OCI-LY7 (cell line): ENCODE measurements around the gene SBF2. TPM values are rescaled to one million over a fixed set of nuclear protein-coding genes. Genes with fewer than 3 reads are reported as not detected.

Source experiments
- BruUV-seq: library from RNA; stranded (reverse); fragments of 400-500 nt; replicated peaks from 2 replicates; lab custom pipeline; 2021; lab: Mats Ljungman, UMichigan
- CTCF ChIA-PET: fragments of 300-600 bp; sonication (Branson Sonifier 250); formaldehyde crosslinking; loops from one replicate; lab custom pipeline; 2022; ENCODE audit warnings: antibody characterized with exemption; ENCODE audit not compliant: unreplicated experiment; lab: Charles Lee
- POLR2A ChIA-PET: fragments of 300-600 bp; sonication (Branson Sonifier 250); formaldehyde crosslinking; loops from one replicate; lab custom pipeline; 2022; ENCODE audit warnings: antibody characterized with exemption; lab: Charles Lee
- DNase-seq: peaks from one replicate; pipeline ENCODE4 v3.0.0-alpha.2; 2015; ENCODE audit warnings: low spot score
- H2AFZ ChIP-seq: fragments of 200-600 bp; sonication (generic), shearing (Covaris generic); 2 replicates; pipeline ENCODE4 v1.6.1; 2014; ENCODE audit warnings: mild to moderate bottlenecking, antibody characterized with exemption, low read length, moderate library complexity
- H3K27ac ChIP-seq: fragments of 200-600 bp; sonication (generic); 2 replicates; pipeline ENCODE4 v1.5.1; 2014; ENCODE audit warnings: mixed run types, low read depth, mild to moderate bottlenecking, moderate library complexity, low read length, inconsistent platforms; ENCODE audit not compliant: poor library complexity, severe bottlenecking
- H3K36me3 ChIP-seq: fragments of 200-600 bp; sonication (generic); 2 replicates; pipeline ENCODE4 v1.6.1; 2014; ENCODE audit warnings: mild to moderate bottlenecking, antibody characterized with exemption, low read length, moderate library complexity, mixed read lengths; ENCODE audit not compliant: insufficient read depth
- H3K4me1 ChIP-seq: fragments of 200-600 bp; sonication (generic); 2 replicates; pipeline ENCODE4 v1.5.1; 2014; ENCODE audit warnings: mild to moderate bottlenecking, low read length; ENCODE audit not compliant: insufficient read depth, poor library complexity, severe bottlenecking
- H3K4me2 ChIP-seq: fragments of 200-600 bp; sonication (generic); 2 replicates; pipeline ENCODE4 v1.6.1; 2014; ENCODE audit warnings: mild to moderate bottlenecking, low read length
- H3K4me3 ChIP-seq: fragments of 200-600 bp; sonication (generic); 2 replicates; pipeline ENCODE4 v1.5.1; 2014; ENCODE audit warnings: mild to moderate bottlenecking, low read depth, low read length; ENCODE audit not compliant: poor library complexity, severe bottlenecking
- H3K79me2 ChIP-seq: fragments of 200-600 bp; sonication (generic); 2 replicates; pipeline ENCODE4 v1.6.1; 2016; ENCODE audit warnings: low read depth, mild to moderate bottlenecking, low read length, moderate library complexity, mixed read lengths; ENCODE audit not compliant: insufficient read depth
- H3K9me2 ChIP-seq: fragments of 200-600 bp; sonication (generic); 2 replicates; pipeline ENCODE4 v1.6.1; 2016; ENCODE audit warnings: mild to moderate bottlenecking, low read length, mixed read lengths; ENCODE audit not compliant: insufficient read depth
- H3K9me3 ChIP-seq: fragments of 200-600 bp; sonication (generic); 2 replicates; pipeline ENCODE4 v1.6.1; 2014; ENCODE audit warnings: mild to moderate bottlenecking, mixed run types, low read length, mixed read lengths
- H4K20me1 ChIP-seq: fragments of 200-600 bp; sonication (generic); 2 replicates; pipeline ENCODE4 v1.6.1; 2014; ENCODE audit warnings: mild to moderate bottlenecking, antibody characterized with exemption, low read length, moderate library complexity, mixed read lengths; ENCODE audit not compliant: insufficient read depth
- EZH2phosphoT487 ChIP-seq: fragments of 200-600 bp; sonication (generic); IDR thresholded peaks from 2 replicates; pipeline ENCODE4 v1.6.1; 2018; ENCODE audit warnings: low read depth, borderline replicate concordance, mild to moderate bottlenecking, mixed run types, antibody characterized with exemption, low read length, moderate library complexity, mixed read lengths
- intact Hi-C: fragments of 100-400 bp; cut with micrococcal nuclease; formaldehyde crosslinking; loops from one replicate; pipeline ENCODE4 v1.10.0; 2022; ENCODE audit not compliant: unreplicated experiment
- total RNA-seq, 2 experiments: library from RNA; depleted of rRNA in 1 of 2; stranded (reverse); fragments of >200 nt in 1 of 2; shearing (Covaris generic) in 1 of 2; gene quantifications; 2 replicates each; pipeline ENCODE4 v1.2.3, GENCODE V29; 2014 to 2022
- TF ChIP-seq, protein P1 (sequence below): fragments of 200-600 bp; sonication (generic); conservative IDR thresholded peaks from 2 replicates; pipeline ENCODE4 v1.5.1; 2014; ENCODE audit warnings: mild to moderate bottlenecking, antibody characterized with exemption, low read length, moderate library complexity, mixed read lengths

The SBF2 gene
- total RNA-seq, 2 experiments from 2014 or later = 12.9 to 14.3 TPM

DNA sequence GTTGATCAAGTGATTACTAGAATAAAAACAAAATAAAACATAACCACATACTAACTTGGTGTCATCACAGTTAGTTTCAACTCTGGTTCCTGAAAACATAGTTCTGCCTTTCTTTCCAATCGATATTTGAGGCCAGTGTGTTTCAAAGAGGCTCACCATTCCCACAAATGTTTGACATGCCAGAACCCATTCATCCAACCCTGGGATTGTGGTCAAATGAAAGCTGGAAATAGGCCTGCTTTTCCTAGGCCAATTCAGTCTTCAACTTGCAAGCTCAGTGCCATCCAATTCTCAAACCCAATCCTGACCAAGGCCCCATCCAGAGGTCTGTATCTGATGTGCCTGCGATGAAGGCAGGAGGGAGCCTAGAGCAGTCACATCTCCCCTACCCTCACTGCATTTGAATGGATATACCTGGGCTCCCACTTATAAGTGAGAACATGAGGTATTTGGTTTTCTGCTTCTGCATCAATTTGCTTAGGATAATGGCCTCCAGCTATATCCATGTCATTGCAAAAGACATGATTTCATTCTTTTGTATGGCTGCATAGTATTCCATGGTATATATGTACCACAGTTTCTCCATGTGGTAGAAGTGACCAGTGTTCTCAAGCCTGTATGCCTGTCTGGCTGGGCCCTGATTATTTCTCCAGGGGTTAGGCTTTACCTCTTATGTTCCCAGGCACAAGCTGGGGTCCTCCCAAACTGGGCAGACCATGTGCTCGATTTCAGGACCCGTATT is 486.9 kb downstream of the SBF2 start:
- no TSS peak for BruUV-seq
- DNase-seq = no peak
- Histone ChIP-seq H3K4me1 (peaks cover 8% of the 10 kb centered on the region), H3K9me2 (no peaks in the 10 kb centered on the region), H2AFZ (no peak overlapping the region), H3K9me3 (no peaks in the 10 kb centered on the region), H3K79me2 (no peaks in the 10 kb centered on the region), H4K20me1 (no peaks in the 10 kb centered on the region), H3K4me3 (no peak overlapping the region), H3K4me2 (no peak overlapping the region), H3K36me3 (peaks cover 13% of the 10 kb centered on the region), H3K27ac (no peak overlapping the region)
- intact Hi-C loops = no loop called here
- CTCF ChIA-PET = no interaction called here
- TF ChIP-seq EZH2phosphoT487 = no peak
- TF ChIP-seq, protein P1, sequence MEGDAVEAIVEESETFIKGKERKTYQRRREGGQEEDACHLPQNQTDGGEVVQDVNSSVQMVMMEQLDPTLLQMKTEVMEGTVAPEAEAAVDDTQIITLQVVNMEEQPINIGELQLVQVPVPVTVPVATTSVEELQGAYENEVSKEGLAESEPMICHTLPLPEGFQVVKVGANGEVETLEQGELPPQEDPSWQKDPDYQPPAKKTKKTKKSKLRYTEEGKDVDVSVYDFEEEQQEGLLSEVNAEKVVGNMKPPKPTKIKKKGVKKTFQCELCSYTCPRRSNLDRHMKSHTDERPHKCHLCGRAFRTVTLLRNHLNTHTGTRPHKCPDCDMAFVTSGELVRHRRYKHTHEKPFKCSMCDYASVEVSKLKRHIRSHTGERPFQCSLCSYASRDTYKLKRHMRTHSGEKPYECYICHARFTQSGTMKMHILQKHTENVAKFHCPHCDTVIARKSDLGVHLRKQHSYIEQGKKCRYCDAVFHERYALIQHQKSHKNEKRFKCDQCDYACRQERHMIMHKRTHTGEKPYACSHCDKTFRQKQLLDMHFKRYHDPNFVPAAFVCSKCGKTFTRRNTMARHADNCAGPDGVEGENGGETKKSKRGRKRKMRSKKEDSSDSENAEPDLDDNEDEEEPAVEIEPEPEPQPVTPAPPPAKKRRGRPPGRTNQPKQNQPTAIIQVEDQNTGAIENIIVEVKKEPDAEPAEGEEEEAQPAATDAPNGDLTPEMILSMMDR = no peak
- POLR2A ChIA-PET = interaction anchor here (0.6 to 2.2 kb wide), 4 partner anchors 10 to 918 kb away, joined by 3 to 8 read pairs (median 3); no protein-coding TSS in a partner anchor

DNA sequence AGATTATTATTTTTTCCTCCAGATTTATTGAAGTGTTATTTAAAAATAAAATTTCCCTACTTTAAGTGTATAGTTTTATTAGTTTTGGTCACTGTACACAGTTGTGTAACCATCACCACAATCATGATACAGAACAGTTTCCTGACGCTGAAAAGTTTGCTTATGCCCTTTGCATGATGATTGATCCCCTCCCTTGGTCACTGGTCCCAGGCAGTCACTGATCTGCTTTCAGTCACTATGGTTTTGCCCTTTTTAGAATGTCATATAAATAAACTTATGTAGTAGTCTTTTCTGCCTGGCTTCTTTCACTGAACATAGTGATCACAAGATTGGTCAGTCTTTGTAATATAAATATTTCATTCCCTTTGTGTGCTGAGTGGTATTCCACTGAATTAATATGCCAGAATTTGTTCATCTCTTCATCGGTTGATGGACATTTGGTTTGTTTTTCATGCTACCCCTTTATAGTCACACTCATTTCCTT is 489.6 kb downstream of the SBF2 start:
- H3K4me1 ChIP-seq = peaks cover 16% of the 10 kb centered on the region
- no TSS peak for BruUV-seq
- no peak overlapping the region for H3K4me2 ChIP-seq
- intact Hi-C loops = no loop called here
- H3K36me3 ChIP-seq = peaks cover 13% of the 10 kb centered on the region
- H3K4me3 ChIP-seq = no peak overlapping the region
- no peak for DNase-seq
- H4K20me1 ChIP-seq = no peaks in the 10 kb centered on the region
- no peaks in the 10 kb centered on the region for H3K9me2 ChIP-seq
- no peak overlapping the region for H3K27ac ChIP-seq
- POLR2A ChIA-PET = interaction anchor here (0.5 to 1.0 kb wide), 2 partner anchors 11 to 792 kb away, joined by 3 to 4 read pairs; no protein-coding TSS in a partner anchor
- H2AFZ ChIP-seq = no peak overlapping the region
- no peaks in the 10 kb centered on the region for H3K9me3 ChIP-seq
- H3K79me2 ChIP-seq = no peaks in the 10 kb centered on the region
- CTCF ChIA-PET = no interaction called here
- TF ChIP-seq EZH2phosphoT487 = no peak
- TF ChIP-seq, protein P1 = no peak
